ENCODE results near the gene PHLDA1. TPM values are rescaled to one million over a fixed set of nuclear protein-coding genes. Genes with fewer than 3 reads are reported as not detected.

PHLDA1 gene
- total and polyA plus RNA-seq, 2 donors (not counting 3 experiments of a cell fraction or from before 2014, with no cell fraction given): 14.1 to 30.8 TPM

DNA sequence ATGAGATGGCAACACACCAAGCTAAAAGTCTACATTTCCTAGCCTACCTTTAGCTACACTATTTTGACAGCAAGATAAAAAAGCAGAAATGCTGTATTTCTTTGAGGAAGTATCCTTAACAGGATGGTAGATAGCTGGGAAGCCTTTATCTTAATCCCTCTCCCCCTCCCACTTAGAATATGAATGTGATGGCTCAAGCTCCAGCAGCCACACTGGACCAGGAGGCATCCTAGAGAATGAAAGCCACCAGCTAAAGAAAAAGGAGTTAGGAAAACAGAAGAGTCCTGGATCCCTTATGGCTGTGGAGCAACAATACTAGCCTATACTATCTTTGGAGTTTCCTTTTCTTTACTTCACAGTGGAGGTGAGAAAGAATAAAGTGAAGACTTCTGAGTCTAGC is 37.8 kb upstream of the PHLDA1 start:
- Histone ChIP-seq H3K9me1 (replicated peaks; ENCODE audit: control insufficient read depth, extremely low read depth, insufficient read depth, low read length) (no peaks in the 10 kb centered on the region), H3K27ac (ENCODE audit: insufficient read depth, low read depth, low read length) (no peak overlapping the region), H3K27me3 (ENCODE audit: control insufficient read depth in 2 of 2, insufficient read depth in 2 of 2, low read length in 2 of 2) (no peaks in the 10 kb centered on the region), H3K9me3 (replicated peaks; ENCODE audit: control insufficient read depth, insufficient read depth, low read length) (no peaks in the 10 kb centered on the region), H3K4me1 (ENCODE audit: control insufficient read depth, extremely low read depth, insufficient read depth, low read length) (peaks cover 6% of the 10 kb centered on the region), H3K4me2 (ENCODE audit: insufficient read depth, low read length) (no peak overlapping the region), H4K20me1 (replicated peaks; ENCODE audit: control insufficient read depth, extremely low read depth, insufficient read depth, low read length) (peaks cover 12% of the 10 kb centered on the region), H2AFZ (ENCODE audit: low read depth, low read length) (no peak overlapping the region), H3K4me3 (replicated peaks in 1 of 3; ENCODE audit: insufficient read depth in 1 of 3, low read depth in 1 of 3, low read length in 3 of 3) (no peak overlapping the region), H3K36me3 (ENCODE audit: control insufficient read depth in 2 of 2, extremely low read depth in 1 of 2, insufficient read depth in 2 of 2, low read length in 2 of 2) (peaks cover 5 to 24% of the 10 kb centered on the region in 2 experiments), H3K9ac (replicated peaks; ENCODE audit: extremely low read depth, insufficient read depth, low read length) (no peak overlapping the region), H3K79me2 (ENCODE audit: control insufficient read depth, insufficient read depth, low read length) (peaks cover 100% of the 10 kb centered on the region)
- intact Hi-C loops (cut with micrococcal nuclease) (no loop called here), dilution Hi-C loops (cut with MboI; ENCODE audit: extremely low pct_ligation_motif_present, low sequenced_read_pairs) (no loop called here)
- no peak for TF ChIP-seq EZH2 (IDR thresholded peaks at IDR 0.05; ENCODE audit: borderline replicate concordance, low read depth, low read length, severe bottlenecking)
- TF ChIP-seq, protein P1, sequence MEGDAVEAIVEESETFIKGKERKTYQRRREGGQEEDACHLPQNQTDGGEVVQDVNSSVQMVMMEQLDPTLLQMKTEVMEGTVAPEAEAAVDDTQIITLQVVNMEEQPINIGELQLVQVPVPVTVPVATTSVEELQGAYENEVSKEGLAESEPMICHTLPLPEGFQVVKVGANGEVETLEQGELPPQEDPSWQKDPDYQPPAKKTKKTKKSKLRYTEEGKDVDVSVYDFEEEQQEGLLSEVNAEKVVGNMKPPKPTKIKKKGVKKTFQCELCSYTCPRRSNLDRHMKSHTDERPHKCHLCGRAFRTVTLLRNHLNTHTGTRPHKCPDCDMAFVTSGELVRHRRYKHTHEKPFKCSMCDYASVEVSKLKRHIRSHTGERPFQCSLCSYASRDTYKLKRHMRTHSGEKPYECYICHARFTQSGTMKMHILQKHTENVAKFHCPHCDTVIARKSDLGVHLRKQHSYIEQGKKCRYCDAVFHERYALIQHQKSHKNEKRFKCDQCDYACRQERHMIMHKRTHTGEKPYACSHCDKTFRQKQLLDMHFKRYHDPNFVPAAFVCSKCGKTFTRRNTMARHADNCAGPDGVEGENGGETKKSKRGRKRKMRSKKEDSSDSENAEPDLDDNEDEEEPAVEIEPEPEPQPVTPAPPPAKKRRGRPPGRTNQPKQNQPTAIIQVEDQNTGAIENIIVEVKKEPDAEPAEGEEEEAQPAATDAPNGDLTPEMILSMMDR (IDR thresholded peaks at IDR 0.05; ENCODE audit: extremely low read depth in 1 of 2, insufficient read depth in 1 of 2, low read depth in 1 of 2, low read length in 2 of 2): no peak
- no peak for FAIRE-seq
- no peak for DNase-seq (ENCODE audit: low read depth, low spot score)
- BruUV-seq (replicated peaks): no TSS peak
- ChIA-PET CTCF (interaction anchor here (0.7 to 2.1 kb wide), 8 partner anchors 11 to 278 kb away, joined by 3 to 6 read pairs (median 4); no protein-coding TSS in a partner anchor), POLR2A (interaction anchor here (1.0 to 1.6 kb wide), 2 partner anchors 15 to 278 kb away, joined by 3 read pairs; partner anchors contain the start of gene NAP1L1)

DNA sequence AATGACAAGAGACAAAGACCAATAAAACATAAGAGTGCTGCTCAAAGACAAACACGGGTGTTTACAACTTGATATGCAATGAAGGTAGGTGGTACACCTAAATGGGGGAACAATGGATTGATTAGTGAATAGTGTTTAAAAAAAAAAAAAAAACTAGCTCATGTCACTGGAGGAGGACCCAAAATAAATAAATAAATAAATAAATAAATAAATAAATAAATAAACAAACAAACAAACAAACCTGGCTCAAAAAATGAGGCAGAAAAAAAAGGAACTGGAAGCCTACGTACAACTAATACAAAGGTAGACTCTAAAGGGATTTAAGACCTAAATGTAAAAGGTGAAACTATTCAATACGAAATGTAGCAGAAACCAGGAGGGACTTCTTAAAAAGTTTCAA is 34.3 kb upstream of the PHLDA1 start:
- POLR2A ChIA-PET: no interaction called here
- peaks cover 7 to 33% of the 10 kb centered on the region in 2 experiments for H3K36me3 ChIP-seq (ENCODE audit: control insufficient read depth in 2 of 2, extremely low read depth in 1 of 2, insufficient read depth in 2 of 2, low read length in 2 of 2)
- BruUV-seq (replicated peaks): no TSS peak
- H3K9me3 ChIP-seq (replicated peaks; ENCODE audit: control insufficient read depth, insufficient read depth, low read length): no peaks in the 10 kb centered on the region
- no peak overlapping the region for H3K4me3 ChIP-seq (replicated peaks in 1 of 3; ENCODE audit: insufficient read depth in 1 of 3, low read depth in 1 of 3, low read length in 3 of 3)
- H3K9me1 ChIP-seq (replicated peaks; ENCODE audit: control insufficient read depth, extremely low read depth, insufficient read depth, low read length): no peaks in the 10 kb centered on the region
- no peak overlapping the region for H2AFZ ChIP-seq (ENCODE audit: low read depth, low read length)
- CTCF ChIA-PET: interaction anchor here (1.6 kb wide), 1 partner anchor 17 kb away, joined by 6 read pairs; no protein-coding TSS in a partner anchor
- H4K20me1 ChIP-seq (replicated peaks; ENCODE audit: control insufficient read depth, extremely low read depth, insufficient read depth, low read length): peaks cover 11% of the 10 kb centered on the region
- intact Hi-C loops (cut with micrococcal nuclease): no loop called here
- peaks cover 98% of the 10 kb centered on the region for H3K79me2 ChIP-seq (ENCODE audit: control insufficient read depth, insufficient read depth, low read length)
- dilution Hi-C loops (cut with MboI; ENCODE audit: extremely low pct_ligation_motif_present, low sequenced_read_pairs): no loop called here
- peaks cover 6% of the 10 kb centered on the region for H3K4me1 ChIP-seq (ENCODE audit: control insufficient read depth, extremely low read depth, insufficient read depth, low read length)
- no peaks in the 10 kb centered on the region for H3K27me3 ChIP-seq (ENCODE audit: control insufficient read depth in 2 of 2, insufficient read depth in 2 of 2, low read length in 2 of 2)
- no peak overlapping the region for H3K27ac ChIP-seq (ENCODE audit: insufficient read depth, low read depth, low read length)
- H3K9ac ChIP-seq (replicated peaks; ENCODE audit: extremely low read depth, insufficient read depth, low read length): no peak overlapping the region
- TF ChIP-seq, protein P1 (IDR thresholded peaks at IDR 0.05; ENCODE audit: extremely low read depth in 1 of 2, insufficient read depth in 1 of 2, low read depth in 1 of 2, low read length in 2 of 2): no peak
- no peak for TF ChIP-seq EZH2 (IDR thresholded peaks at IDR 0.05; ENCODE audit: borderline replicate concordance, low read depth, low read length, severe bottlenecking)
- no peak for TF ChIP-seq POLR2A (IDR thresholded peaks at IDR 0.05; ENCODE audit: low read depth, low read length)
- TF ChIP-seq POLR2AphosphoS5 (IDR thresholded peaks at IDR 0.05; ENCODE audit: insufficient read depth, low read depth, low read length): no peak
- TF ChIP-seq JUN (IDR thresholded peaks at IDR 0.05; ENCODE audit: borderline replicate concordance, insufficient read depth, insufficient read length, low read depth): no peak
- TF ChIP-seq, protein P2, sequence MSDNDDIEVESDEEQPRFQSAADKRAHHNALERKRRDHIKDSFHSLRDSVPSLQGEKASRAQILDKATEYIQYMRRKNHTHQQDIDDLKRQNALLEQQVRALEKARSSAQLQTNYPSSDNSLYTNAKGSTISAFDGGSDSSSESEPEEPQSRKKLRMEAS (IDR thresholded peaks at IDR 0.05; ENCODE audit: insufficient read depth, insufficient read length): no peak
- TF ChIP-seq MYC (IDR thresholded peaks at IDR 0.05; ENCODE audit: low read depth, low read length): no peak
- TF ChIP-seq FOS (IDR thresholded peaks at IDR 0.05; ENCODE audit: borderline replicate concordance, insufficient read depth, low read length): no peak
- no peak for TF ChIP-seq GATA2 (IDR thresholded peaks at IDR 0.05; ENCODE audit: insufficient read depth, insufficient read length, low read depth, low read length)
- DNase-seq (ENCODE audit: low read depth, low spot score): no peak
- no peak overlapping the region for H3K4me2 ChIP-seq (ENCODE audit: insufficient read depth, low read length)
- FAIRE-seq: no peak
